Testis (tissue), 2 donors: Measurements from ENCODE around the gene CLPTM1L.

Experiments
- POLR2A ChIP-seq: fragments of 450-650 bp; IDR thresholded peaks from one replicate; pipeline ENCODE4 v1.6.1; 2017; ENCODE audit warnings: antibody characterized with exemption, mild to moderate bottlenecking, moderate library complexity
- TF ChIP-seq, protein P1 (sequence below), 3 experiments: fragments of 450-650 bp in 2 of 3; fragments of 200-600 bp in 1 of 3; sonication (generic) in 1 of 3; IDR thresholded peaks; one replicate each; pipeline ENCODE4 v1.5.1; 2016 to 2019; ENCODE audit warnings: antibody characterized with exemption in 3 of 3, mild to moderate bottlenecking in 2 of 3, moderate library complexity in 1 of 3

DNA sequence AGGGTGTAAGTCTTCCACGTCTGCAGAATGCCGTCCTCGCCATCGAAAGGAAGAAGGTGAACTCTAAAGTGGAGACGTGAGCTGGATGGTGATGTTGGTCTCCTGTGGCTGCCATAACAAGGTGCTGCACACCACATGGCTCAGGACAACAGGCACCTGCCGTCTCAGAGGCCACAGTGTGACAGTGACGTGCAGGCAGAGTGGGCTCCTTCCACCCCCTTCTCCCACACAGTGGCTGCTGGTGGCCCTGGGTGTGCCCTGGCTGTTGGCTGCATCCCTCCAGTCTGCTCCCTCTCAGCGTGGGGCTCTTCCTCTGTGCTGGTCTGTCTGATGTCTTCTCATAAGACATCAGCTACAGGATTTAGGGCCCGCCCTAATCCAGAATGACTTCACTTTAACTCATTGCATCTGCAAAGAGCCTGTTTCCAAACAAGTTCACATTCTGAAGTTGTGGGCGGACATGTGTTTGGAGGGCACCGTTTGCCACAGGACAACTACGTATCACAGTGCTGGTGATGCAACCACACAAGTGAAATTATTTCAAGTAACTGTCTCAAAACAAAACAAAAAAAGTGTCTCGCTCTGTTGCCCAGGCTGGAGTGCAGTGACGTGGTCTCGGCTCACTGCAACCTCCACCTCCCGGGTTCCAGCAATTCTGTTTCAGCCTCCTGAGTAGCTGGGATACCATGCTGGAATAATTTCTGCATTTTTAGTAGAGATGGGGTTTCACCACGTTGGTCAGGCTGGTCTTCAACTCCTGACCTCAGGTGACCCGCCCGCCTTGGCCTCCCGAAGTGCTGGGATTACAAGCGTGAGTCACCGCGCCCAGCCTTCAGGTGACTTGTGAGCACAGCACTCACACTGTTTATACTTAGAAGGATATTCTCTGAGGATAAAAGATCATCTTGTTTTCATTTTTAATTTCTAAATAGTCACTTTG lies 31.2 kb upstream of the CLPTM1L start:
- TF ChIP-seq POLR2A = no peak
- TF ChIP-seq, protein P1, sequence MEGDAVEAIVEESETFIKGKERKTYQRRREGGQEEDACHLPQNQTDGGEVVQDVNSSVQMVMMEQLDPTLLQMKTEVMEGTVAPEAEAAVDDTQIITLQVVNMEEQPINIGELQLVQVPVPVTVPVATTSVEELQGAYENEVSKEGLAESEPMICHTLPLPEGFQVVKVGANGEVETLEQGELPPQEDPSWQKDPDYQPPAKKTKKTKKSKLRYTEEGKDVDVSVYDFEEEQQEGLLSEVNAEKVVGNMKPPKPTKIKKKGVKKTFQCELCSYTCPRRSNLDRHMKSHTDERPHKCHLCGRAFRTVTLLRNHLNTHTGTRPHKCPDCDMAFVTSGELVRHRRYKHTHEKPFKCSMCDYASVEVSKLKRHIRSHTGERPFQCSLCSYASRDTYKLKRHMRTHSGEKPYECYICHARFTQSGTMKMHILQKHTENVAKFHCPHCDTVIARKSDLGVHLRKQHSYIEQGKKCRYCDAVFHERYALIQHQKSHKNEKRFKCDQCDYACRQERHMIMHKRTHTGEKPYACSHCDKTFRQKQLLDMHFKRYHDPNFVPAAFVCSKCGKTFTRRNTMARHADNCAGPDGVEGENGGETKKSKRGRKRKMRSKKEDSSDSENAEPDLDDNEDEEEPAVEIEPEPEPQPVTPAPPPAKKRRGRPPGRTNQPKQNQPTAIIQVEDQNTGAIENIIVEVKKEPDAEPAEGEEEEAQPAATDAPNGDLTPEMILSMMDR (IDR thresholded peaks at IDR 0.05) = no peak
